Measurements from ENCODE around the gene DNA2.
"Not testable (repeated sequence)": the region's sequence is repeated elsewhere in the genome, so short reads cannot be mapped to it uniquely, and the experiment has no call there.

Gene DNA2, protein sequence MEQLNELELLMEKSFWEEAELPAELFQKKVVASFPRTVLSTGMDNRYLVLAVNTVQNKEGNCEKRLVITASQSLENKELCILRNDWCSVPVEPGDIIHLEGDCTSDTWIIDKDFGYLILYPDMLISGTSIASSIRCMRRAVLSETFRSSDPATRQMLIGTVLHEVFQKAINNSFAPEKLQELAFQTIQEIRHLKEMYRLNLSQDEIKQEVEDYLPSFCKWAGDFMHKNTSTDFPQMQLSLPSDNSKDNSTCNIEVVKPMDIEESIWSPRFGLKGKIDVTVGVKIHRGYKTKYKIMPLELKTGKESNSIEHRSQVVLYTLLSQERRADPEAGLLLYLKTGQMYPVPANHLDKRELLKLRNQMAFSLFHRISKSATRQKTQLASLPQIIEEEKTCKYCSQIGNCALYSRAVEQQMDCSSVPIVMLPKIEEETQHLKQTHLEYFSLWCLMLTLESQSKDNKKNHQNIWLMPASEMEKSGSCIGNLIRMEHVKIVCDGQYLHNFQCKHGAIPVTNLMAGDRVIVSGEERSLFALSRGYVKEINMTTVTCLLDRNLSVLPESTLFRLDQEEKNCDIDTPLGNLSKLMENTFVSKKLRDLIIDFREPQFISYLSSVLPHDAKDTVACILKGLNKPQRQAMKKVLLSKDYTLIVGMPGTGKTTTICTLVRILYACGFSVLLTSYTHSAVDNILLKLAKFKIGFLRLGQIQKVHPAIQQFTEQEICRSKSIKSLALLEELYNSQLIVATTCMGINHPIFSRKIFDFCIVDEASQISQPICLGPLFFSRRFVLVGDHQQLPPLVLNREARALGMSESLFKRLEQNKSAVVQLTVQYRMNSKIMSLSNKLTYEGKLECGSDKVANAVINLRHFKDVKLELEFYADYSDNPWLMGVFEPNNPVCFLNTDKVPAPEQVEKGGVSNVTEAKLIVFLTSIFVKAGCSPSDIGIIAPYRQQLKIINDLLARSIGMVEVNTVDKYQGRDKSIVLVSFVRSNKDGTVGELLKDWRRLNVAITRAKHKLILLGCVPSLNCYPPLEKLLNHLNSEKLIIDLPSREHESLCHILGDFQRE

DNA sequence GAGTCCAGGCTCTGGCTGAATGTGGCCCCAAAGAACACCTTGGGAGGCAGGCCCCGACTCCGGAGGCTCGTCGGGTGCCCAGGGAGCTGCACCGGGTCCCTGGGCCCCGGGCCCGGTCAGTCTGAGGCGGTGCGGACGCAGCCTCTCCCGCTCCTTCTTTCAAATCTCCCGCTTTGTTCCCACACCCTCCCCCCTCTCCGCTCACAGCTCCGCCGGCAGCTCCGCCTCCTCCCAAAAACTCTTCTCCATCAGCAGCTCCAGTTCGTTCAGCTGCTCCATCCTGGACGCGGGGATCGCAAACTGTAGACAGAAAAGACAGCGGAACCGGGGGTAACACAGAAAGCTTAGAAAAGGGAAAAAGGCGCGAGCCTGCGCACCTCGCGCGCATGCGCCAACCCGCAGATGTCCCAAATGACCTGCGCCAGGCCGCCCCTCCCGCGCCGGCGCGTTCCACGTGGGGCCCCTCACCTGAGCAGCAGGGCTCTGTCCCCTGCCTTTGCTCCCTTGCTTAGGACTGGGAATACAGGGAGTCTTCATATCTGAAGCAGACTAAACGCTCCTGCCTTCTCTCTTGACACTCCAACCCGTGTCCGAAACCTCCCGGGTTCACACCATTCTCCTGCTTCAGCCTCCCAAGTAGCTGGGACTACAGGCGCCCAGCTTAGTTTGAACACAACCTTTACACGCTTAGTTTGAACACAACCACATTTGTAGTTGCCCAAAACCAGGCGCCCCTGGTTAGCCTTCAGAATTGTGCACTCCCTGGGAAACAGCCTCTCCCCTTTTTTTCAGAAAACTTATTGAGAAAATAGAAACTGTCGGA, at the start of gene DNA2:
Gene DNA2, minus strand, starts transcription at position 388 of the 823 bp plus-strand sequence. Its CDS starts 109 bp downstream, at position 279.
- peak; percentile 66 for TF ChIP-seq POLR2A (IDR thresholded peaks at IDR 0.05; ENCODE audit: low read length)
- TF ChIP-seq GATA1 (IDR thresholded peaks at IDR 0.05; ENCODE audit: low read depth, low read length): no peak
- DNase-seq: peak; percentile 87 to 90

DNA sequence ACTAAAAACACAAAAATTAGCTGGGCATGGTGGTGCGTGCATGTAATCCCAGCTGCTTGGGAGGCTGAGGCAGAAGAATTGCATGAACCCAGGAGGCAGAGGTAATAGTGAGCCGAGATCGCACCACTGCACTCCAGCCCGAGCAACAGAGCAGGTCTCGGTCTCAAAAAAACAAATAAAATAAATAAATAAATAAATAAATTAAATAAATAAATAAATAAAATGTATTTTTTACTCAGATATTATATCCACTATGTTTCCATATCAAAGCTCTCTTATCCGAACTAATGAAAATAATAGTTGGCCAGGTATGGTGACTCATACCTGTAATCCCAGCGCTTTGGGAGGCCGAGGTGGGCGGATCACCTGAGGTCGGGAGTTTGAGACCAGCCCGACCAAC, 46.8 kb upstream of the DNA2 start:
- DNase-seq: not testable (repeated sequence)

DNA sequence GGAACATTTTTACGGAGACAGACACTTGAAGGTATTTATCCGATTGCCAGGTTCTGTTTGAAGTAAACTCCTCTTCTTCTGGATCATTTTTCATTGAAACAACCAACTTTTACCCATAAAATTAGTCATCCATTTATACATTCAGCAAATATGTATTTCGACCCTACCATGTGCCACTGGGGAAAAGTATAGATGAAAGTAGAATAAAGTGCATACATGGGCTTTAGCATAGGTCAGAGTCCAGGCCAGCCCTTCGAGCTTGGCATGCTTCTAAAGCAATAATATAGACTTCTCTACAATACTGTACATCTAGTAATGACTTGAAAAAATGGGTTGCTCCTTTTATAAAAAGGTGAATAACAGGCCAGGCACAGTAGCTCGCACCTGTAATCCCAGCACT, 45.4 kb upstream of the DNA2 start:
- DNase-seq: no peak
- no peak for TF ChIP-seq POLR2A (IDR thresholded peaks at IDR 0.05; ENCODE audit: low read length)
- no peak for TF ChIP-seq GATA1 (IDR thresholded peaks at IDR 0.05; ENCODE audit: low read depth, low read length)

DNA sequence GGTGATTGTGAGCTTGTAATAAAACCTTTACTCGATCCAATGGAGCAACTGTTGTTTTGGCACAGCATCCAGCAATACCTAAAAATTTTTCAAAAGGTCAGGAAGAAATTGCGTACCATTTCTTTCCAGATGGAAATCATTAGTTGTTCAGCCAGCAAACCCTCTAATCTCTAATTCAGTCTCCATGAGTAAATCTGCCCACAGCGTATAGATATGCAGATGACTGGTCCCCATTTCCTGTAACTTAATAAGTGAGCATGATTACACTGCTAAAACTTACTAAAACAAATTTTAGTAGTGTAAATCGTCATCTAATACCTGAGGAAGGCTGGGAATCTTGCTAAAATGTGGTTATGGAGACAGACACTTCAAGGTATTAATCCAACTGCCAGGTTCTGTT, 45.0 kb upstream of the DNA2 start:
- DNase-seq: no peak
- no peak for TF ChIP-seq POLR2A (IDR thresholded peaks at IDR 0.05; ENCODE audit: low read length)
- no peak for TF ChIP-seq GATA1 (IDR thresholded peaks at IDR 0.05; ENCODE audit: low read depth, low read length)

DNA sequence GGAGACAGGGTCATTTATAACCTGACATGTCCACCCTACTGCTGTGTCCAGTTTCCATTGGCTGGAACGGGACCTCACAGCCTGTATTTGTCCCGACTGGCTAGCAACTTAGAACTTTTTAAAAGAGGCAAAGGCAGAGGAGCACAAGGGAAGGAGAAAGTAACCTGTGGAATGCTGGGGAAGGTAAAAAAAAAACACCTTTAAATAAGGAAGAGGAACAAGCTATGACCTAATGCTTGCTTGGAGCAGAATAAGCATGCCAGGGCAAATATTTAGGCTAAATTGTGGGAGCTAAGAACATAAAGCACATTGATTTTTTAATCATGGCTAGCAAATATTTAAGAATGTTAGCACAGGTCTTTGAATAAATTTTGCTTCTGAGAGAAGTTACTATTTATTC, 44.4 kb upstream of the DNA2 start:
- DNase-seq: not testable (repeated sequence)

DNA sequence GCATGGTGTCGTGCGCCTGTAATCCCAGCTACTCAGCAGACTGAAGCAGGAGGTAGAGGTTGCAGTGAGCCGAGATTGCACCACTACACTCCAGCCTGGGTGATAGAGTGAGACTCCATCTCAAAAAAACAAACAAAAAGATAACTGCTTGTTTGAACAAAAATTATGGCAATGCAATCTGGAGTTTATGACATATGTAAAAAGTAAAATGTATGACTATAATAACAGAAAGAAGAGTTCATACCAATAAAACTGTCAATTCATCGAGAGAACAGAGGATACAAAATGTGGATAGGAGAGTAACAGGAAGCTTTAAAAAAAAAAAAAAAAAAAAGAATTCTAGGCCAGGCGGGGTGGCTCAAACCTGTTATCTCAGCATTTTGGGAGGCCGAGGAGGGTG, 36.3 kb upstream of the DNA2 start:
- TF ChIP-seq GATA1 (IDR thresholded peaks at IDR 0.05; ENCODE audit: low read depth, low read length): no peak
- no peak for TF ChIP-seq POLR2A (IDR thresholded peaks at IDR 0.05; ENCODE audit: low read length)
- no peak for DNase-seq

DNA sequence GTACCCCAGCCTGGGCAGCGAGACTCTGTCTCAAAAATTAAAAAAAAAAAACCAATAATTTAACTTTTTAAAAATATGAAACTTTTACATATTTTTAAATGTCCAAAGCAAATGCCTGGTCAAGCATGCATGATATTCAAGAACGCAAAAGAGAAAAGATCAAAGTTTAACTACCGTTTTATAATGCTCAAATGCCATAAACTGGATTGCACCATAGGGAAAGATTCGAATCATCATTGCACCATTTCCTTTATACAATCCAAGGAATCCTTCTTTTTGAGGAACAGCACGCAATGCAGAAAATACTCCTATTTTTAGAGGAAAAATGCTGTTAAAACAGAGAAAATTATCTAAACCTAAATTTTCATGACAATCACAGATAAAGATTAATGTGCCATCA, 34.6 kb upstream of the DNA2 start:
- TF ChIP-seq GATA1 (IDR thresholded peaks at IDR 0.05; ENCODE audit: low read depth, low read length) (no peak), POLR2A (IDR thresholded peaks at IDR 0.05; ENCODE audit: low read length) (no peak)
- DNase-seq: no peak

DNA sequence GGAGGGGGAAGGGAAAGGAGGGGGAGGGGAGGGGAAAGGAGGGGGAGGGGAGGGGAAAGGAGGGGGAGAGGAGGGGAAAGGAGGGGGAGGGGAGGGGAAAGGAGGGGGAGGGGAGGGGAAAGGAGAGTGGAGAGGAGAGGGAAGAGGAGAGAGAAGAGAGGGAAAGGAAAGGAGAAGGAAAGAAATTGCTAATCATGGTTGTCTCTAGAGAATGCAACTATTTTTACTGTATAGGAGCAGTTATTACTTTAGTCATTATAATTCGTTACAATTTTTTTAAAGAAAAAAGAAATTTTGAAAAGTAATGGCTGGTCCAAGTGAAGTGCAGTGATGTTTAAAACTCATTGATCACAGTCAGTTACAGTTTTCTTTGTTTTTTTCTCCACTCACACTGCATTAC, 31.1 kb upstream of the DNA2 start:
- TF ChIP-seq GATA1 (IDR thresholded peaks at IDR 0.05; ENCODE audit: low read depth, low read length) (no peak), POLR2A (IDR thresholded peaks at IDR 0.05; ENCODE audit: low read length) (no peak)
- no peak for DNase-seq

DNA sequence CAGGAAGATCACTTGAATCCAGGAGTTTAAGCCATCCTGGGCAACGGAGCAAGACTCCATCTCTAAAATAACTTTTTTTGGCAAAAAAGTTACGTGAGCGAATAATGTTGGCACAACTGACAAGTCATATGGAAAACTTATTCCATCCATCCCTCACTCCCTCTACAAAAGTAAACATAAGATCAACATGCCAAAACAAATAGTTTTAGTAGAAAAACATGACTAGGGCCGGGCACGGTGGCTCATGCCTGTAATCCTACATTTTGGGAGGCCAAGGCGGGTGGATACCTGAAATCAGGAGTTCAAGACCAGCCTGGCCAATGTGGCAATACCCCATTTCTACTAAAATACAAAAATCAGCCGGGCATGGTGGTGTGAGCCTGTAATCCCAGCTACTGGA, 29.9 kb upstream of the DNA2 start:
- TF ChIP-seq GATA1 (IDR thresholded peaks at IDR 0.05; ENCODE audit: low read depth, low read length) (no peak), POLR2A (IDR thresholded peaks at IDR 0.05; ENCODE audit: low read length) (no peak)
- DNase-seq: no peak

DNA sequence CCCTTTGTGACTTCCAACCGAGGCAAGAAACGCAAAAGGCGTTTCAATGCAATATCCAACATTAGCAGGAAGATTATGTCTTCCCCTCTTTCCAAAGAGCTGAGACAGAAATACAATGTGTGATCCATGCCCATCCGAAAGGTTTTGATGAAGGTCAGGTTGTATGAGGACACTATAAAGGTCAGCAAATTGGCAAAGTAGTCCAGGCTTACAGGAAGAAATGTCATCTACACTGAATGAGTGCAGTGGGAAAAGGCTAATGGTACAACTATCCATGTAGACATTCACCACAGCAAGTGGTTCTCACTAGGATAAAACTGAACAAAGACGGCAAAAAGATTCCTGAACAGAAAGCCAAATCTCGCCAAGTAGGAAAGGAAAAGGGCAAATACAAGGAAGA, 27.8 kb upstream of the DNA2 start:
- TF ChIP-seq GATA1 (IDR thresholded peaks at IDR 0.05; ENCODE audit: low read depth, low read length) (no peak), POLR2A (IDR thresholded peaks at IDR 0.05; ENCODE audit: low read length) (no peak)
- DNase-seq: no peak

DNA sequence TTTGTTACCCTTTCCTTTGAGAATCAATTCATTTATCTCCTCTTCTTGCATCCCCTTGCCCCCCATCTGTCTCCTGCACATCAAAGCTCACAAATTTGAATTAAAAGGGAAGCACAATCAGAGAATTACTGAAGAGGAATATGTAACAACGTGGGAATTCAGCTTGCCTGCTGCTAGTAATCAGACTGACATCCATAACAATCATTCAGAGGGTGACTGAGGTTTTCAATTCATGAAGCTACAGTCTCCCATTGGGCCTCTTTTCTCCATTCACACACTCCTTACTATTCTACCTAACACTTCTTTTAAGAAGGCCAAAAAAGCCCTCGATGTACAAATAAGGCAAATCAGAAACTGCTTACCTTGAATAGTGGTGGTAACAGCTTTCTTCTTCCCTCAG, 24.3 kb upstream of the DNA2 start:
- TF ChIP-seq GATA1 (IDR thresholded peaks at IDR 0.05; ENCODE audit: low read depth, low read length): no peak
- TF ChIP-seq POLR2A (IDR thresholded peaks at IDR 0.05; ENCODE audit: low read length): no peak
- no peak for DNase-seq

DNA sequence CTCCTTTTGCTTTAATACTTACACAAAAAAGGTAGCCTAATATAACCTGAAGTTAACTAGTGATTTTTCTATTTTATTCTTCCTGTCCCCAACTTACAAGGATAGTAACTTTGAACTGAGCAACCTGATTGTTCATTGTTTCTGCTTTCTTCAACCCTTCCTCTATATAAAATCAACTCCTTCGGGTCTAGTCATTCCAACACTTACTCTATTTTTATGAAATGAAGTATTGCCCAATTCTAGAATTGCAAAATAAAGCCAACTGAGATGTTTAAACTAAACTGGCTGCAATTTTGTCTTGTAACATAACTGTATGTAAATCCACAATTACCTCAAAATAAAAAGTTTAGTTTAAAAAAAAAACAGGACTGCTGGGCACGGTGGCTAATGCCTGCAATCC, 20.3 kb upstream of the DNA2 start:
- no peak for DNase-seq
- TF ChIP-seq GATA1 (IDR thresholded peaks at IDR 0.05; ENCODE audit: low read depth, low read length): no peak
- TF ChIP-seq POLR2A (IDR thresholded peaks at IDR 0.05; ENCODE audit: low read length): no peak

DNA sequence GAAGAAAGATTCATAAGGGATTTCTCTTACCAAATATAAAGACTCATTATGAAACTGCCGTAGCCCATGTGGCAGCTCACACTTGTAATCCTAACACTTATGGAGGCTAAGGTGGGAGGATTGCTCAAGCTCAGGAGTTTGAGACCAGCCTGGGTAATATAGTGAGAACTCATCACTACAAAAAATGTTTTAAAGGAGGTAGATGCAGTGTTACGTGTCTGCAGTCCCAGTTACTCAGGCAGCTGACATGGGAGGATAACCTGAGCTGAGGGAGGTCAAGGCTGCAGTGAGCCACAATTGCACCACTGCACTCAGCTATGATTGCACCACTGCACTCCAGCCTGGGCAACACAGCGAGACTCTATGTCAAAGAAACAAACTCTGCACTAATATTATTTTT, 18.1 kb upstream of the DNA2 start:
- DNase-seq: no peak
- no peak for TF ChIP-seq GATA1 (IDR thresholded peaks at IDR 0.05; ENCODE audit: low read depth, low read length)
- TF ChIP-seq POLR2A (IDR thresholded peaks at IDR 0.05; ENCODE audit: low read length): no peak

DNA sequence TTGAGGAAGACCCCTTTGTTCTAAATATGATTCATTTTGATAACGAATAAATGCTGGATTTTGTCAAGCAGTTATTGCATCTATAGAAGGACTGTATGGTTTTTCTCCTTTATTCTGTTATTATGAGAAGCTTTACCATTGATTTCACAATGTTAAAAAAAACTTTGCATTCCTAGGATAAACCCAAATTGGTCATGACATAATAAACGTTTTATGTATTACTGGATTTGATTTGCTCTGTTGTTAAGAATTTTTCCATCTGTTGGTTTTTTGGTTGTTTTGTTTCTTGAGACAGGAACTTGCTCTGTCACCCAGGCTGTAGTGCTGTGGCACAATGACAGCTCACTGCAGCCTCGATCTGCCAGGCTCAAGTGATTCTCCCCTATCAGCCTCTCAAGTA, 2.2 kb upstream of the DNA2 start:
- TF ChIP-seq GATA1 (IDR thresholded peaks at IDR 0.05; ENCODE audit: low read depth, low read length): no peak
- no peak for TF ChIP-seq POLR2A (IDR thresholded peaks at IDR 0.05; ENCODE audit: low read length)
- no peak for DNase-seq

All from erythroblast (primary cell).